Middle frontal gyrus (tissue), 1 donor: ENCODE results near the gene EXOC1.

Source experiments
- DNase-seq: peaks from one replicate; pipeline ENCODE4 v3.0.0-alpha.2; 2015; ENCODE audit warnings: low spot score; ENCODE audit errors: extremely low spot score

The EXOC1 gene

DNA sequence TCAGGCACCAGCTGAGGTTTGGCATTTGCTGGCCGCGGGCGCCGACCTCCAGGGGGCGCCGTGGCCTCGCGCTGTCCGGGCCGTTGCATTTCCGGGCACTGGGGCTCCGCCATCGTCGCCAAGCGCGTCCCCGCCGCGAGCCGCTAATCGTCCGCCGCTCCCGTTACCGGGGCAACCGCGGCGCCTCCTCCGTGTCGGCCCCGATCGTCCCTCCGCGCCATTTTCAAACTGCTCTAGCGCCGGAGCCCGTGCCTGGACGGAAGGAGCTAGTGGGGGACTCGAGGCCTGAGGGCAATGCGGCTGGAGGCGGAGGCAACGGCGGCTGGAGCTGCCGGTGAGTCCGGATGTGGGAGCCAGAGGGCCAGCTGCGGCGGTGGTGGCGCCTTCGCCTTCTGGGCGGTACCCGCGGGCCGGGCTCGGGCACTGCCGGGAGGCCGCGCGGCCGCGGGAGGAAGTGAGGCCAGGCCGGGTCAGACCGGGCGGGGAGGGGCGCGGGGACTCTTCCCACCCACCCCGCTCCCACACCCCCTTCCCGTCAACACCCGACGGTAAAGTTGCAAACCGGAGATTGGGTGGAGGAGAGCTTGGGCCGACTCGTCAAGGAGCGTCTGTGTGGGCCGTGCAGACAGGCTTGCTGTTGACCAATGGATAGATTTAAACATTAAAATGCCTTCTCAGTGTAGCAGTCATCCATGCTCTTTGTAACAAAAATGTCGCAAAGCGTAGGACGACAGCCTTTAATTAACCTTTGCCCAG, 95.5 kb downstream of the EXOC1 start, which contains the start of gene CEP135:
Gene CEP135, plus strand, starts transcription at position 220 of the 756 bp plus-strand sequence. CDS start 3,186 bp downstream, outside the sequence.
- peak; percentile 88 for DNase-seq

DNA sequence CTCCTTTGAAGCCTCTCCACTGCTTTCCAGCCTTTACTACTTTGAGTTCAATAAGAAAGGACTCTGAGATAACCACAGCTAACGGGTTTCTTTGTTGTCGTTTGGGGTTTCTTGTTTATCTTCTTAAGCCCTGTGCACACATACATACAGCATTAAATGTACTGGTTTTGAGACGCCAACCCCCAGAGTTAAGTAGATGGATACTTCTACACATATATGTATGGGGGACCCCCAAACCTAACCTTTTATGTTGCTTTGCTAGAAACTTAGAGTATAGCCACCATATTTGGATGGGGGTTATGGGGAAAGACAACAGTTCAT, 96.0 kb downstream of the EXOC1 start:
- no peak for DNase-seq

DNA sequence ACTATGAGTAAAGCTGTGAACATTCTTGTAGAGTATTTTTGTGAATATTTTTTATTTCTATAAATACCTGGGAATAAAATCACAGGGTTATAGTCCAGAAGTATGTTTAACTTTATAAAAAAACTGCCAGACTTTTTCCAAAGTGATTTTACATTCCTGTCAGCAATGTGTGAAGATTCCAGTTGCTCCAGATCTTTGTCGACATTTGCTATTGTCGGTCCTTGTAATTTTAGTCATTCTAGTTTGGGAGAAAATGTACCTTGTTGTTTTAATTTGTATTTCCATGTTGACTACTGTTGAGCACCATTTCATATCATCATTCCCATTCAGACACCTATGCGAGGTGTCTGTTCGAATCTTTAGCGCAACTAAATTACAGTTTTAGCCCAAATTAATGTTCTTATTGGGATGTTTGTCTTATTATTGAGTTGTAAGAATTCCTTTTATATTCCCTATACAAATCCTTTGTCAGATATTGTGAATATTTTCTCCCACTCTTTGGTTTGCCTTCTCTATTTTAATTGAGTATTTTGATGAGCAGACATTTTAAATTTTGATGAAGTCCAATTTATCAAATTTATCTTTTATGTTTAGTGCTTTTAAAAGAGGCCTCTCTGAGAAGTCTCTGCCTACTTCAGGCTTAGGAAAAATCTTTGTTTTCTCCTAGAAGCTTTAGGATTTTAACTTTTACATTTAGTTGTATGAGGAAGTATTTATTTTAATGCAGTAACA, 97.9 kb downstream of the EXOC1 start:
- DNase-seq, result no peak
